Neutrophil (primary cell): Measurements from ENCODE around the gene HNRNPAB.

ENCODE experiments used
- H3K27ac ChIP-seq: fragments of 200-600 bp; sonication (generic); 2 replicates; pipeline ENCODE4 v1.5.1; 2016; ENCODE audit warnings: mild to moderate bottlenecking, moderate library complexity
- H3K27me3 ChIP-seq: fragments of 200-600 bp; sonication (generic); 2 replicates; pipeline ENCODE4 v1.6.0; 2016; ENCODE audit warnings: mild to moderate bottlenecking
- H3K36me3 ChIP-seq: fragments of 200-600 bp; sonication (generic); 2 replicates; pipeline ENCODE4 v1.5.1; 2017
- H3K4me1 ChIP-seq, 2 experiments: fragments of 200-600 bp in 1 of 2; sonication (generic) in 1 of 2; 1 replicate in 1 of 2; 2 replicates in 1 of 2; pipeline versions ENCODE4 v1.5.1 to v1.6.1; 2013 to 2016; ENCODE audit warnings: low read depth in 1 of 2, low read length in 1 of 2, mild to moderate bottlenecking in 1 of 2, moderate library complexity in 1 of 2; ENCODE audit not compliant: control insufficient read depth in 1 of 2, insufficient read depth in 1 of 2
- H3K4me3 ChIP-seq, 2 experiments: fragments of 200-600 bp in 1 of 2; sonication (generic) in 1 of 2; 1 replicate in 1 of 2; 2 replicates in 1 of 2; pipeline ENCODE4 v1.5.1; 2013 to 2016; ENCODE audit warnings: low read depth in 1 of 2, low read length in 1 of 2, mild to moderate bottlenecking in 1 of 2, moderate library complexity in 1 of 2
- H3K9me3 ChIP-seq: fragments of 200-600 bp; sonication (generic); 2 replicates; pipeline ENCODE4 v1.5.1; 2016
- CTCF ChIP-seq: fragments of 200-600 bp; sonication (generic); IDR thresholded peaks from 2 replicates; pipeline ENCODE4 v1.5.1; 2016; ENCODE audit warnings: antibody characterized with exemption

Gene HNRNPAB

GRCh38 chr5:178165581-178165980 lies 38.8 kb upstream of the HNRNPAB start:
- Histone ChIP-seq H3K9me3 (no peaks in the 10 kb centered on the region), H3K4me3 (no peak overlapping the region), H3K36me3 (no peaks in the 10 kb centered on the region), H3K4me1 (peaks cover 9 to 10% of the 10 kb centered on the region in 2 experiments), H3K27ac (no peak overlapping the region), H3K27me3 (peaks cover 31% of the 10 kb centered on the region)
- no peak for TF ChIP-seq CTCF

- H3K9me3 ChIP-seq = no peaks in the 10 kb centered on the region
- TF ChIP-seq CTCF = no peak
- no peaks in the 10 kb centered on the region for H3K4me1 ChIP-seq
- H3K27me3 ChIP-seq = peaks cover 9% of the 10 kb centered on the region
- H3K36me3 ChIP-seq = no peaks in the 10 kb centered on the region
- H3K4me3 ChIP-seq = no peak overlapping the region
- no peak overlapping the region for H3K27ac ChIP-seq
Observed at GRCh38 chr5:178170455-178170854, 33.9 kb upstream of the HNRNPAB start.

GRCh38 chr5:178174456-178174855 lies 29.9 kb upstream of the HNRNPAB start:
- Histone ChIP-seq H3K27me3 (no peaks in the 10 kb centered on the region), H3K27ac (no peak overlapping the region), H3K36me3 (no peaks in the 10 kb centered on the region), H3K9me3 (no peaks in the 10 kb centered on the region), H3K4me1 (no peaks in the 10 kb centered on the region), H3K4me3 (no peak overlapping the region)
- no peak for TF ChIP-seq CTCF

GRCh38 chr5:178176791-178177190 lies 27.5 kb upstream of the HNRNPAB start:
- H3K27me3 ChIP-seq = no peaks in the 10 kb centered on the region
- TF ChIP-seq CTCF = no peak
- no peak overlapping the region for H3K4me3 ChIP-seq
- H3K36me3 ChIP-seq = no peaks in the 10 kb centered on the region
- H3K4me1 ChIP-seq = peaks cover 8 to 11% of the 10 kb centered on the region in 2 experiments
- no peaks in the 10 kb centered on the region for H3K9me3 ChIP-seq
- H3K27ac ChIP-seq = no peak overlapping the region

- H3K36me3 ChIP-seq = no peaks in the 10 kb centered on the region
- H3K4me1 ChIP-seq = peaks cover 16 to 18% of the 10 kb centered on the region in 2 experiments
- H3K27ac ChIP-seq = no peak overlapping the region
- H3K27me3 ChIP-seq = no peaks in the 10 kb centered on the region
- no peaks in the 10 kb centered on the region for H3K9me3 ChIP-seq
- no peak overlapping the region for H3K4me3 ChIP-seq
- no peak for TF ChIP-seq CTCF
Observed at GRCh38 chr5:178177569-178177968, 26.8 kb upstream of the HNRNPAB start.
